GM10248 (cell line): Measurements from ENCODE around the gene KATNAL2.

Experiments used
- CTCF ChIA-PET: fragments of 300-600 bp; sonication (Branson Sonifier 250); formaldehyde crosslinking; extraction: SDS; loops from one replicate; lab custom pipeline; 2021; ENCODE audit warnings: antibody characterized with exemption; lab: Yijun Ruan, JAX
- POLR2A ChIA-PET: fragments of 350-650 bp; sonication (Branson Sonifier 250); formaldehyde crosslinking; extraction: SDS; loops from one replicate; lab custom pipeline; 2020; ENCODE audit warnings: antibody characterized with exemption; lab: Yijun Ruan, JAX
- DNase-seq: peaks from one replicate; pipeline ENCODE4 v3.0.0; 2012; ENCODE audit errors: extremely low spot score
- CTCF ChIP-seq: IDR thresholded peaks from 2 replicates; pipeline ENCODE4 v1.5.1; 2012; ENCODE audit warnings: mild to moderate bottlenecking, low read depth; ENCODE audit errors: extremely low read depth, missing control alignments, control extremely low read depth

The KATNAL2 gene

GRCh38 chr18:47120428-47120827 lies 203.0 kb downstream of the KATNAL2 start:
- CTCF ChIA-PET = interaction anchor here (0.8 to 3.0 kb wide), 6 partner anchors 10 to 636 kb away, joined by 3 to 11 read pairs (median 3); no protein-coding TSS in a partner anchor
- POLR2A ChIA-PET = interaction anchor here (0.8 kb wide), 1 partner anchor 203 kb away, joined by 3 read pairs; the partner anchor contains the start of genes KATNAL2 and PIAS2
- no peak for DNase-seq
- TF ChIP-seq CTCF = no peak

GRCh38 chr18:47121146-47121545 lies 203.7 kb downstream of the KATNAL2 start:
- DNase-seq = no peak
- no peak for TF ChIP-seq CTCF
- POLR2A ChIA-PET = no interaction called here
- CTCF ChIA-PET = interaction anchor here (1.2 to 3.0 kb wide), 3 partner anchors 19 to 82 kb away, joined by 3 to 11 read pairs (median 7); no protein-coding TSS in a partner anchor

GRCh38 chr18:47141289-47141688 lies 223.9 kb downstream of the KATNAL2 start:
- ChIA-PET CTCF (no interaction called here), POLR2A (no interaction called here)
- TF ChIP-seq CTCF = no peak
- no peak for DNase-seq

- ChIA-PET POLR2A (no interaction called here), CTCF (interaction anchor here (1.0 kb wide), 1 partner anchor 15 kb away, joined by 3 read pairs; no protein-coding TSS in a partner anchor)
- DNase-seq = no peak
- no peak for TF ChIP-seq CTCF
Measured at GRCh38 chr18:47143153-47143552, 225.8 kb downstream of the KATNAL2 start.

GRCh38 chr18:47143899-47144485 lies 226.6 kb downstream of the KATNAL2 start:
- POLR2A ChIA-PET = no interaction called here
- no peak for TF ChIP-seq CTCF
- DNase-seq = no peak

GRCh38 chr18:47146206-47146605 lies 228.8 kb downstream of the KATNAL2 start:
- CTCF ChIA-PET = no interaction called here
- TF ChIP-seq CTCF = no peak
- DNase-seq = no peak
- POLR2A ChIA-PET = no interaction called here

More at GRCh38 chr18:47143899-47144485, 226.6 kb downstream of the KATNAL2 start:
- CTCF ChIA-PET = no interaction called here
